Smooth muscle cell (in vitro differentiated cells): ENCODE results near the gene CARM1. TPM values are rescaled to one million over a fixed set of nuclear protein-coding genes. Genes with fewer than 3 reads are reported as not detected.

ENCODE experiments used
- DNase-seq: peaks from one replicate; lab custom pipeline; 2025; ENCODE audit not compliant: unreplicated experiment; lab: John Stamatoyannopoulos, UW
- H2AFZ ChIP-seq: fragments of 200-600 bp; sonication (generic); 2 replicates; pipeline ENCODE4 v1.6.0; 2016; ENCODE audit warnings: antibody characterized with exemption, low read depth, mild to moderate bottlenecking
- H3F3A ChIP-seq: fragments of 200-600 bp; sonication (generic); 2 replicates; pipeline ENCODE4 v1.6.0; 2017; ENCODE audit warnings: antibody characterized with exemption, low read depth
- H3K27ac ChIP-seq: fragments of 200-600 bp; sonication (generic); 2 replicates; pipeline ENCODE4 v1.5.1; 2016; ENCODE audit warnings: low read depth, mild to moderate bottlenecking
- H3K27me3 ChIP-seq: fragments of 200-600 bp; sonication (generic); 2 replicates; pipeline ENCODE4 v1.6.1; 2016; ENCODE audit warnings: low read depth, mild to moderate bottlenecking
- H3K36me3 ChIP-seq: fragments of 200-600 bp; sonication (generic); 2 replicates; pipeline ENCODE4 v1.5.1; 2016; ENCODE audit warnings: low read depth
- H3K4me1 ChIP-seq: fragments of 200-600 bp; sonication (generic); 2 replicates; pipeline ENCODE4 v1.5.1; 2016; ENCODE audit warnings: low read depth
- H3K4me2 ChIP-seq: fragments of 200-600 bp; sonication (generic); 2 replicates; pipeline ENCODE4 v1.6.0; 2016; ENCODE audit warnings: mild to moderate bottlenecking
- H3K4me3 ChIP-seq: fragments of 200-600 bp; sonication (generic); 2 replicates; pipeline ENCODE4 v1.5.1; 2016; ENCODE audit warnings: mild to moderate bottlenecking
- H3K79me2 ChIP-seq: fragments of 200-600 bp; sonication (generic); 2 replicates; pipeline ENCODE4 v1.6.0; 2016; ENCODE audit warnings: low read depth, mild to moderate bottlenecking
- H3K9ac ChIP-seq: fragments of 200-600 bp; sonication (generic); 2 replicates; pipeline ENCODE4 v1.6.0; 2016; ENCODE audit warnings: low read depth
- H3K9me3 ChIP-seq: fragments of 200-600 bp; sonication (generic); replicated peaks from 2 replicates; pipeline ENCODE4 v1.5.1; 2016; ENCODE audit warnings: low read depth
- H4K20me1 ChIP-seq: fragments of 200-600 bp; sonication (generic); 2 replicates; pipeline ENCODE4 v1.6.0; 2016; ENCODE audit warnings: low read depth
- WGBS: methylation state at CpG from one replicate; pipeline ENCODE4 v1.1.7; 2016; ENCODE audit warnings: low lambda C conversion rate; 5-methylcytosine and 5-hydroxymethylcytosine counted together
- polyA plus RNA-seq: library from polyadenylated mRNA; unstranded; fragments of >200 nt; fragmentation: Nextera tagmentation; extraction: Ambion mirVana; gene quantifications from 2 replicates; pipeline ENCODE4 v1.2.1, GENCODE V29; 2016
- total RNA-seq: library from RNA; depleted of rRNA; stranded (reverse); fragments of >200 nt; gene quantifications from 2 replicates; pipeline ENCODE4 v1.2.3, GENCODE V29; 2014
- TF ChIP-seq, protein P1 (sequence below): fragments of 200-600 bp; sonication (generic); IDR thresholded peaks from 2 replicates; pipeline ENCODE4 v1.5.1; 2017; ENCODE audit warnings: borderline replicate concordance, mild to moderate bottlenecking, antibody characterized with exemption; ENCODE audit not compliant: insufficient read depth, poor library complexity, severe bottlenecking

The CARM1 gene
- total and polyA plus RNA-seq, 2 experiments from 2014 or later: 22.7 to 39.3 TPM

- Histone ChIP-seq H3K4me3 (no peak overlapping the region), H3K4me1 (peaks cover 4% of the 10 kb centered on the region), H4K20me1 (peaks cover 82% of the 10 kb centered on the region), H3K9me3 (no peaks in the 10 kb centered on the region), H2AFZ (no peak overlapping the region), H3K9ac (no peak overlapping the region), H3K27me3 (no peaks in the 10 kb centered on the region), H3K4me2 (no peak overlapping the region), H3K27ac (no peak overlapping the region), H3K36me3 (no peaks in the 10 kb centered on the region), H3F3A (no peaks in the 10 kb centered on the region), H3K79me2 (peaks cover 92% of the 10 kb centered on the region)
- TF ChIP-seq, protein P1, sequence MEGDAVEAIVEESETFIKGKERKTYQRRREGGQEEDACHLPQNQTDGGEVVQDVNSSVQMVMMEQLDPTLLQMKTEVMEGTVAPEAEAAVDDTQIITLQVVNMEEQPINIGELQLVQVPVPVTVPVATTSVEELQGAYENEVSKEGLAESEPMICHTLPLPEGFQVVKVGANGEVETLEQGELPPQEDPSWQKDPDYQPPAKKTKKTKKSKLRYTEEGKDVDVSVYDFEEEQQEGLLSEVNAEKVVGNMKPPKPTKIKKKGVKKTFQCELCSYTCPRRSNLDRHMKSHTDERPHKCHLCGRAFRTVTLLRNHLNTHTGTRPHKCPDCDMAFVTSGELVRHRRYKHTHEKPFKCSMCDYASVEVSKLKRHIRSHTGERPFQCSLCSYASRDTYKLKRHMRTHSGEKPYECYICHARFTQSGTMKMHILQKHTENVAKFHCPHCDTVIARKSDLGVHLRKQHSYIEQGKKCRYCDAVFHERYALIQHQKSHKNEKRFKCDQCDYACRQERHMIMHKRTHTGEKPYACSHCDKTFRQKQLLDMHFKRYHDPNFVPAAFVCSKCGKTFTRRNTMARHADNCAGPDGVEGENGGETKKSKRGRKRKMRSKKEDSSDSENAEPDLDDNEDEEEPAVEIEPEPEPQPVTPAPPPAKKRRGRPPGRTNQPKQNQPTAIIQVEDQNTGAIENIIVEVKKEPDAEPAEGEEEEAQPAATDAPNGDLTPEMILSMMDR: no peak
- 95% methylated on average over 6 of the region's 6 CpGs for WGBS
- DNase-seq: no peak
Observed at GRCh38 chr19:10965398-10965797, 94.0 kb downstream of the CARM1 start.

- Histone ChIP-seq H3F3A (no peaks in the 10 kb centered on the region), H3K4me1 (peaks cover 4% of the 10 kb centered on the region), H4K20me1 (peaks cover 96% of the 10 kb centered on the region), H3K79me2 (peaks cover 100% of the 10 kb centered on the region), H3K4me2 (no peak overlapping the region), H3K27ac (no peak overlapping the region), H3K36me3 (no peaks in the 10 kb centered on the region), H3K9me3 (no peaks in the 10 kb centered on the region), H3K4me3 (no peak overlapping the region), H3K27me3 (no peaks in the 10 kb centered on the region), H3K9ac (no peak overlapping the region), H2AFZ (no peak overlapping the region)
- no peak for DNase-seq
- TF ChIP-seq, protein P1: no peak
- 95% methylated on average over 8 of the region's 8 CpGs for WGBS
Observed at GRCh38 chr19:10966809-10967208, 95.5 kb downstream of the CARM1 start.

- H2AFZ ChIP-seq: no peak overlapping the region
- no peaks in the 10 kb centered on the region for H3K9me3 ChIP-seq
- WGBS: 82% methylated on average over 10 of the region's 10 CpGs
- H3K4me1 ChIP-seq: no peaks in the 10 kb centered on the region
- peaks cover 98% of the 10 kb centered on the region for H3K79me2 ChIP-seq
- DNase-seq: no peak
- no peak overlapping the region for H3K27ac ChIP-seq
- H3K36me3 ChIP-seq: no peaks in the 10 kb centered on the region
- H3K4me3 ChIP-seq: no peak overlapping the region
- no peaks in the 10 kb centered on the region for H3F3A ChIP-seq
- H4K20me1 ChIP-seq: peaks cover 97% of the 10 kb centered on the region
- no peak overlapping the region for H3K9ac ChIP-seq
- no peak overlapping the region for H3K4me2 ChIP-seq
- TF ChIP-seq, protein P1: no peak
- H3K27me3 ChIP-seq: no peaks in the 10 kb centered on the region
Observed at GRCh38 chr19:10968527-10969135, 97.3 kb downstream of the CARM1 start.
